Inflammatory macrophage treated with lipopolysaccharide for 1 hour (primary cell): ENCODE data around the gene STKLD1.
A peak's percentile ranks its signal among the peaks of the same experiment; 100 is the strongest.

Experiments
- DNase-seq, 2 donors: peaks; one replicate each; pipeline ENCODE4 v3.0.0-alpha.2; 2020 to 2022

STKLD1 gene

GRCh38 chr9:133346021-133346785 lies 30.0 kb upstream of the STKLD1 start:
- DNase-seq, result no peak

GRCh38 chr9:133347515-133347984 lies 28.6 kb upstream of the STKLD1 start:
- peak; percentile 27 to 31 for DNase-seq

GRCh38 chr9:133347985-133348717 lies 28.0 kb upstream of the STKLD1 start, which contains the start of the genes MED22 and RPL7A:
MED22 (minus strand) TSS chr9:133348131; CDS start chr9:133346662, 1,469 bp downstream.
RPL7A (plus strand) TSS chr9:133348218; CDS start chr9:133348244, 26 bp downstream.
- DNase-seq, result peak; percentile 96 to 99

GRCh38 chr9:133348718-133349573 lies 27.2 kb upstream of the STKLD1 start:
- no peak for DNase-seq

GRCh38 chr9:133349965-133350616 lies 26.1 kb upstream of the STKLD1 start:
- DNase-seq, result no peak

- DNase-seq, result no peak
Measured at GRCh38 chr9:133351526-133351907, 24.6 kb upstream of the STKLD1 start.

GRCh38 chr9:133351908-133352634 lies 24.1 kb upstream of the STKLD1 start:
- peak; percentile 63 to 71 for DNase-seq

GRCh38 chr9:133352635-133353340 lies 23.4 kb upstream of the STKLD1 start:
- no peak for DNase-seq

- DNase-seq, result no peak
Measured at GRCh38 chr9:133353548-133353947, 22.6 kb upstream of the STKLD1 start.

- DNase-seq, result no peak
Measured at GRCh38 chr9:133354766-133355165, 21.4 kb upstream of the STKLD1 start.

GRCh38 chr9:133355881-133356357 lies 20.2 kb upstream of the STKLD1 start:
- no peak for DNase-seq

GRCh38 chr9:133356391-133357091 lies 19.6 kb upstream of the STKLD1 start, which contains the start of the genes SURF1 and SURF2:
SURF1 (minus strand) TSS chr9:133356487; CDS start chr9:133356453, 34 bp downstream.
SURF2 (plus strand) TSS chr9:133356550; CDS start chr9:133356593, 43 bp downstream.
- DNase-seq, result peak; percentile 78 to 89

- no peak for DNase-seq
Measured at GRCh38 chr9:133357656-133358055, 18.5 kb upstream of the STKLD1 start.

GRCh38 chr9:133359399-133360175 lies 16.6 kb upstream of the STKLD1 start:
- DNase-seq, result no peak

- no peak for DNase-seq
Measured at GRCh38 chr9:133360400-133361393, 15.5 kb upstream of the STKLD1 start.

- DNase-seq, result no peak
Measured at GRCh38 chr9:133361507-133362092, 14.6 kb upstream of the STKLD1 start.

GRCh38 chr9:133362359-133363044 lies 13.7 kb upstream of the STKLD1 start:
- DNase-seq, result no peak
